ENCODE measurements around the gene RHAG.

DNA sequence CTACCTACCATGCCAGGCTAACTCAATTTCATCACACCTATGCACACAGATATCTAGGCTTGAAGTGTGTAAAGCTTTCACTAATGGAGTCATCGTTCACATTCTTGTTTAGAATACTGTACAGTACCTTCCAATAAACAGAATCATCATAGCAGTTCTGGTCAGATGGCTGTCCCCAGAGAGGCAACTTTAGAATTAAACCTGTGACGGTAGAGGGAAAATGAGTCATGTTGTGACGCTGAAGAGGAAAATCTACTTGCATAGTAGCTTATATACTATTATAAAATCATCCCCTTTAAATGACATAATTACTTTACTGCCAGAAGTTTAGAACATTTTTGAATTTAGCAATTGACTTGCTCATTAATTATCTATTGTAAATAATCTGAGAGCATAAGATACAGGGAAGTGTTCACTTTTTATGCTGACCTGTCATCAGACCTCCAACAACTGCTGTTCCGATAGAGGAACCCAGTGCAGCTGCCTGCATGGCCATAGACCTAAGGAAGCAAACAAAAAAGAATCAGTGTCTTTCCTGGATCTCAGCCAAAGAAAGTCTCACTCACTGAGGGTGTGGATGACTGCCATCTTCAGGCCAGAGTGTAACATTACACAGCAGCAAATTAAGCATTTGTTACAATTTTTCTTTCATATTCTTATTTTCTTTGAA, 29.8 kb downstream of the RHAG start:
- no peak for TF ChIP-seq EZH2 (IDR thresholded peaks at IDR 0.05; ENCODE audit: borderline replicate concordance, insufficient read depth, low read depth, low read length, poor library complexity, severe bottlenecking)
- TF ChIP-seq, protein P1, sequence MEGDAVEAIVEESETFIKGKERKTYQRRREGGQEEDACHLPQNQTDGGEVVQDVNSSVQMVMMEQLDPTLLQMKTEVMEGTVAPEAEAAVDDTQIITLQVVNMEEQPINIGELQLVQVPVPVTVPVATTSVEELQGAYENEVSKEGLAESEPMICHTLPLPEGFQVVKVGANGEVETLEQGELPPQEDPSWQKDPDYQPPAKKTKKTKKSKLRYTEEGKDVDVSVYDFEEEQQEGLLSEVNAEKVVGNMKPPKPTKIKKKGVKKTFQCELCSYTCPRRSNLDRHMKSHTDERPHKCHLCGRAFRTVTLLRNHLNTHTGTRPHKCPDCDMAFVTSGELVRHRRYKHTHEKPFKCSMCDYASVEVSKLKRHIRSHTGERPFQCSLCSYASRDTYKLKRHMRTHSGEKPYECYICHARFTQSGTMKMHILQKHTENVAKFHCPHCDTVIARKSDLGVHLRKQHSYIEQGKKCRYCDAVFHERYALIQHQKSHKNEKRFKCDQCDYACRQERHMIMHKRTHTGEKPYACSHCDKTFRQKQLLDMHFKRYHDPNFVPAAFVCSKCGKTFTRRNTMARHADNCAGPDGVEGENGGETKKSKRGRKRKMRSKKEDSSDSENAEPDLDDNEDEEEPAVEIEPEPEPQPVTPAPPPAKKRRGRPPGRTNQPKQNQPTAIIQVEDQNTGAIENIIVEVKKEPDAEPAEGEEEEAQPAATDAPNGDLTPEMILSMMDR (IDR thresholded peaks at IDR 0.05), result peak; percentile 70

Measured in B cell (primary cell).